K562 (cell line): ENCODE data around the gene ATXN1. TPM values are rescaled to one million over a fixed set of nuclear protein-coding genes. Genes with fewer than 3 reads are reported as not detected.

Source experiments
- ATAC-seq: fragments of 200-7000 bp; cut with Tn5 transposase; 3 replicates; pipeline ENCODE4 v1.9.1; 2020; ENCODE audit warnings: moderate library complexity
- BruUV-seq: library from RNA; stranded (reverse); fragments of 400-500 nt; replicated peaks from 2 replicates; lab custom pipeline; 2021; lab: Mats Ljungman, UMichigan
- CTCF ChIA-PET: fragments of 300-600 bp; formaldehyde crosslinking; extraction: SDS; loops from one replicate; lab custom pipeline; 2021; ENCODE audit warnings: low intra/inter-chr PET ratio; lab: Yijun Ruan, JAX
- POLR2A ChIA-PET: fragments of 300-600, 350-650 bp; sonication (Branson Sonifier 250); formaldehyde crosslinking; extraction: SDS; loops from one replicate; lab custom pipeline; 2021; ENCODE audit warnings: antibody characterized with exemption, inconsistent platforms; lab: Yijun Ruan, JAX
- DNase-seq, 4 experiments: peaks; one replicate each; pipeline versions ENCODE4 v3.0.0 to v3.0.0-alpha.2; 2011 to 2018; ENCODE audit warnings: low spot score in 3 of 4, mixed read lengths in 3 of 4; ENCODE audit errors: extremely low read depth in 1 of 4
- FAIRE-seq: peaks from 2 replicates; lab custom pipeline; 2011; peaks lifted over from hg19 to GRCh38; lab: Jason Lieb, UNC
- H2AFZ ChIP-seq: 2 replicates; pipeline ENCODE4 v1.6.0; 2011; ENCODE audit warnings: low read depth, low read length, control low read depth, inconsistent platforms
- H3K27ac ChIP-seq: fragments of 200-600 bp; 3 replicates; pipeline ENCODE4 v1.8.0; 2011; ENCODE audit warnings: low read depth, mild to moderate bottlenecking, control low read depth, inconsistent platforms, low read length, moderate library complexity, mixed read lengths; ENCODE audit errors: extremely low read depth
- H3K27me3 ChIP-seq, 2 experiments: fragments of 300-600 bp in 1 of 2; 2 replicates in 1 of 2; 3 replicates in 1 of 2; pipeline versions ENCODE4 v1.6.0 to v1.8.0; 2011; ENCODE audit warnings: inconsistent platforms in 2 of 2, low read length in 2 of 2, mild to moderate bottlenecking in 1 of 2, mixed read lengths in 1 of 2, moderate library complexity in 1 of 2; ENCODE audit not compliant: control insufficient read depth in 2 of 2, insufficient read depth in 2 of 2
- H3K36me3 ChIP-seq: fragments of 300-600 bp; 3 replicates; pipeline ENCODE4 v1.8.0; 2011; ENCODE audit warnings: mild to moderate bottlenecking, low read length, inconsistent platforms; ENCODE audit not compliant: control insufficient read depth, insufficient read depth
- H3K4me1 ChIP-seq, 2 experiments: fragments of 200-600 bp in 1 of 2; replicated peaks in 1 of 2; 2 replicates in 1 of 2; 3 replicates in 1 of 2; pipeline versions ENCODE4 v1.5.1 to v1.8.0; 2011; ENCODE audit warnings: inconsistent platforms in 2 of 2, low read length in 2 of 2, mild to moderate bottlenecking in 1 of 2, mixed read lengths in 1 of 2, moderate library complexity in 1 of 2; ENCODE audit not compliant: control insufficient read depth in 2 of 2, insufficient read depth in 2 of 2
- H3K4me2 ChIP-seq: 2 replicates; pipeline ENCODE4 v1.6.1; 2011; ENCODE audit warnings: low read length, control low read depth, inconsistent platforms, mixed read lengths; ENCODE audit not compliant: insufficient read depth
- H3K4me3 ChIP-seq: fragments of 200-600 bp; sonication (generic), shearing (Covaris generic); 2 replicates; pipeline ENCODE4 v1.5.1; 2016; ENCODE audit warnings: control low read depth, inconsistent platforms
- H3K79me2 ChIP-seq: fragments of 200-600 bp; 3 replicates; pipeline ENCODE4 v1.8.0; 2011; ENCODE audit warnings: low read length, inconsistent platforms; ENCODE audit not compliant: control insufficient read depth, insufficient read depth
- H3K9ac ChIP-seq, 2 experiments: 2 replicates each; pipeline versions ENCODE4 v1.6.0 to v1.6.1; 2011; ENCODE audit warnings: low read depth in 2 of 2, low read length in 2 of 2, control low read depth in 1 of 2, inconsistent platforms in 1 of 2, mild to moderate bottlenecking in 1 of 2, mixed read lengths in 1 of 2; ENCODE audit not compliant: insufficient read depth in 1 of 2
- H3K9me1 ChIP-seq: one replicate; pipeline ENCODE4 v1.6.0; 2011; ENCODE audit warnings: inconsistent platforms, mild to moderate bottlenecking, low read length, moderate library complexity; ENCODE audit not compliant: control insufficient read depth, insufficient read depth
- H3K9me3 ChIP-seq: replicated peaks from 2 replicates; pipeline ENCODE4 v1.5.1; 2011; ENCODE audit warnings: low read depth, low read length, inconsistent platforms; ENCODE audit not compliant: control insufficient read depth, insufficient read depth
- H4K20me1 ChIP-seq: replicated peaks from 2 replicates; pipeline ENCODE4 v1.6.1; 2011; ENCODE audit warnings: low read length, inconsistent platforms, mixed read lengths; ENCODE audit not compliant: control insufficient read depth, insufficient read depth
- BCLAF1 ChIP-seq, 2 experiments: fragments of 450-650 bp in 1 of 2; IDR thresholded peaks; 2 replicates each; pipeline ENCODE4 v1.6.1; 2011 to 2017; ENCODE audit warnings: low read depth in 2 of 2, antibody characterized with exemption in 1 of 2, borderline replicate concordance in 1 of 2, low read length in 1 of 2, mild to moderate bottlenecking in 1 of 2, mixed read lengths in 1 of 2; ENCODE audit not compliant: control insufficient read depth in 1 of 2
- DPF2 ChIP-seq: fragments of 450-650 bp; IDR thresholded peaks from 2 replicates; pipeline ENCODE4 v1.6.1; 2016
- GTF2A2 ChIP-seq: IDR thresholded peaks from 2 replicates; pipeline ENCODE4 v1.6.1; 2016; ENCODE audit warnings: mild to moderate bottlenecking, missing genetic modification characterization, missing compliant biosample characterization
- MAX ChIP-seq: sonication (generic); formaldehyde crosslinking; IDR thresholded peaks from 2 replicates; pipeline ENCODE4 v1.9.0; 2022; ENCODE audit warnings: mild to moderate bottlenecking, missing genetic modification reagents
- MEIS2 ChIP-seq: fragments of 450-650 bp; IDR thresholded peaks from 2 replicates; pipeline ENCODE4 v1.6.1; 2014; ENCODE audit warnings: mild to moderate bottlenecking; ENCODE audit not compliant: partially characterized antibody
- NEUROD1 ChIP-seq: fragments of 150-350 bp; IDR thresholded peaks from 2 replicates; pipeline ENCODE4 v1.6.1; 2014; ENCODE audit warnings: borderline replicate concordance, low read length, low read depth; ENCODE audit not compliant: partially characterized antibody
- NFIX ChIP-seq: fragments of 250-450 bp; sonication (Bioruptor Pico); IDR thresholded peaks from 2 replicates; pipeline ENCODE4 v1.4.0; 2020; ENCODE audit warnings: low read depth, mild to moderate bottlenecking, moderate library complexity
- NR4A1 ChIP-seq, 2 experiments: fragments of 250-450 bp in 1 of 2; fragments of 450-650 bp in 1 of 2; sonication (Bioruptor Pico) in 1 of 2; IDR thresholded peaks; 2 replicates each; pipeline versions ENCODE4 v1.4.0 to v1.6.1; 2016 to 2020; ENCODE audit warnings: mild to moderate bottlenecking in 2 of 2, missing compliant biosample characterization in 1 of 2, missing genetic modification characterization in 1 of 2, moderate library complexity in 1 of 2
- SMAD1 ChIP-seq: fragments of 150-350 bp; IDR thresholded peaks from 2 replicates; pipeline ENCODE4 v1.6.1; 2014; ENCODE audit warnings: low read length, low read depth; ENCODE audit not compliant: partially characterized antibody
- SUPT5H ChIP-seq: fragments of 450-650 bp; IDR thresholded peaks from 2 replicates; pipeline ENCODE4 v1.6.1; 2016
- TAF9B ChIP-seq: fragments of 450-650 bp; IDR thresholded peaks from 2 replicates; pipeline ENCODE4 v1.6.1; 2018; ENCODE audit warnings: mild to moderate bottlenecking; ENCODE audit not compliant: partially characterized antibody
- ZNF639 ChIP-seq, 2 experiments: fragments of 200-800 bp in 1 of 2; sonication (Bioruptor generic) in 1 of 2; sonication (generic) in 1 of 2; formaldehyde crosslinking in 1 of 2; IDR thresholded peaks in 1 of 2; conservative IDR thresholded peaks in 1 of 2; 2 replicates each; pipeline versions ENCODE4 v1.5.0 to v1.6.1; 2016 to 2020; ENCODE audit warnings: missing compliant biosample characterization in 1 of 2, missing genetic modification characterization in 1 of 2, missing genetic modification reagents in 1 of 2
- WGBS: fragments of 100-300 bp; shearing (Covaris generic); methylation state at CpG from one replicate; pipeline ENCODE4 v1.1.6; 2016; ENCODE audit warnings: low coverage, mixed read lengths; ENCODE audit not compliant: insufficient coverage; ENCODE audit errors: missing lambda C conversion rate; 5-methylcytosine and 5-hydroxymethylcytosine counted together
- in situ Hi-C: fragments of 300-500 bp; cut with MboI; formaldehyde crosslinking; loops from 4 replicates; pipeline ENCODE4 v1.15.0; 2018; ENCODE audit warnings: inconsistent platforms, mixed read lengths
- intact Hi-C: fragments of 100-400 bp; cut with micrococcal nuclease; formaldehyde crosslinking; loops from 2 replicates; pipeline ENCODE4 v1.14.2; 2022
- polyA plus RNA-seq, 8 experiments: library from polyadenylated mRNA; depleted of rRNA in 4 of 8; stranded (reverse) in 5 of 8; unstranded in 3 of 8; fragments of >200 nt; fragmentation: Nextera tagmentation in 2 of 8; fragmentation: Illumina TruSeq in 1 of 8; extraction: Ambion mirVana in 2 of 8; extraction: Trizol in 1 of 8; gene quantifications; 2 replicates each; pipeline versions ENCODE4 v1.2.1 to v1.2.3, GENCODE V29; 2011 to 2014; ENCODE audit warnings: inconsistent platforms in 1 of 8, missing spikeins in 1 of 8
- total RNA-seq, 7 experiments: library from RNA; depleted of rRNA in 6 of 7; stranded (reverse); fragments of >200 nt in 6 of 7; fragmentation: Illumina TruSeq in 2 of 7; extraction: Trizol in 2 of 7; gene quantifications; 2 replicates each; pipeline versions ENCODE4 v1.2.1 to v1.2.3, GENCODE V29; 2011 to 2021; ENCODE audit warnings: low replicate concordance in 1 of 7
- TF ChIP-seq, protein P1 (sequence below): sonication (generic); formaldehyde crosslinking; IDR thresholded peaks from 2 replicates; pipeline ENCODE4 v1.8.0; 2022; ENCODE audit warnings: mild to moderate bottlenecking, missing genetic modification reagents, borderline replicate concordance
- TF ChIP-seq, protein P2 (sequence below): sonication (generic); formaldehyde crosslinking; IDR thresholded peaks from 2 replicates; pipeline ENCODE4 v1.8.0; 2022; ENCODE audit warnings: mild to moderate bottlenecking, missing genetic modification reagents

The ATXN1 gene
- total and polyA plus RNA-seq, 9 of the 15 experiments (the other 6 are each of a cell fraction or from before 2014, with no cell fraction given), result under 0.01 to 1.2 (median 0.58) TPM

- ChIA-PET POLR2A (interaction anchor here (0.8 kb wide), 1 partner anchor 237 kb away, joined by 3 read pairs; no protein-coding TSS in a partner anchor), CTCF (no interaction called here)
- ATAC-seq, result no peak
- H3K4me1 ChIP-seq, result no peaks in the 10 kb centered on the region
- in situ Hi-C loops (no loop called here), intact Hi-C loops (loop anchor here (5.0 kb wide), 1 partner anchor 252 kb away; the partner anchor contains the start of gene ATXN1)
- H3K9me1 ChIP-seq, result no peaks in the 10 kb centered on the region
- no peaks in the 10 kb centered on the region for H3K9me3 ChIP-seq
- no TSS peak for BruUV-seq
- WGBS, result 4% methylated on average over 2 of the region's 2 CpGs
- no peak overlapping the region for H3K4me2 ChIP-seq
- no peaks in the 10 kb centered on the region for H3K36me3 ChIP-seq
- no peak overlapping the region for H2AFZ ChIP-seq
- FAIRE-seq, result no peak
- no peaks in the 10 kb centered on the region for H3K79me2 ChIP-seq
- H3K27ac ChIP-seq, result no peak overlapping the region
- H3K27me3 ChIP-seq, result peaks cover 7 to 8% of the 10 kb centered on the region in 2 experiments; a peak in 4 of 5 replicates
- no peak for DNase-seq
- no peak overlapping the region for H3K4me3 ChIP-seq
- H4K20me1 ChIP-seq, result no peaks in the 10 kb centered on the region
- no peak overlapping the region for H3K9ac ChIP-seq
- no peak for TF ChIP-seq MAX
- no peak for TF ChIP-seq NEUROD1
- TF ChIP-seq NR4A1 (CRISPR knock-in tag; IDR thresholded peaks at IDR 0.05), result no peak
- TF ChIP-seq NR4A1 (tag; IDR thresholded peaks at IDR 0.05), result no peak
- no peak for TF ChIP-seq ZNF639 (CRISPR knock-in tag; conservative IDR thresholded peaks at IDR 0.05 in 1 of 2, IDR thresholded peaks at IDR 0.05 in 1 of 2)
- no peak for TF ChIP-seq MEIS2
- TF ChIP-seq SMAD1, result no peak
- TF ChIP-seq SUPT5H, result no peak
- TF ChIP-seq, protein P1, sequence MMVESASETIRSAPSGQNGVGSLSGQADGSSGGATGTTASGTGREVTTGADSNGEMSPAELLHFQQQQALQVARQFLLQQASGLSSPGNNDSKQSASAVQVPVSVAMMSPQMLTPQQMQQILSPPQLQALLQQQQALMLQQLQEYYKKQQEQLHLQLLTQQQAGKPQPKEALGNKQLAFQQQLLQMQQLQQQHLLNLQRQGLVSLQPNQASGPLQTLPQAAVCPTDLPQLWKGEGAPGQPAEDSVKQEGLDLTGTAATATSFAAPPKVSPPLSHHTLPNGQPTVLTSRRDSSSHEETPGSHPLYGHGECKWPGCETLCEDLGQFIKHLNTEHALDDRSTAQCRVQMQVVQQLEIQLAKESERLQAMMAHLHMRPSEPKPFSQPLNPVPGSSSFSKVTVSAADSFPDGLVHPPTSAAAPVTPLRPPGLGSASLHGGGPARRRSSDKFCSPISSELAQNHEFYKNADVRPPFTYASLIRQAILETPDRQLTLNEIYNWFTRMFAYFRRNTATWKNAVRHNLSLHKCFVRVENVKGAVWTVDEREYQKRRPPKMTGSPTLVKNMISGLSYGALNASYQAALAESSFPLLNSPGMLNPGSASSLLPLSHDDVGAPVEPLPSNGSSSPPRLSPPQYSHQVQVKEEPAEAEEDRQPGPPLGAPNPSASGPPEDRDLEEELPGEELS (CRISPR knock-in tag), result no peak
- TF ChIP-seq DPF2, result no peak
- TF ChIP-seq BCLAF1 (IDR thresholded peaks at IDR 0.05; ENCODE audit: borderline replicate concordance in 1 of 2, control insufficient read depth in 1 of 2, low read depth in 2 of 2, low read length in 1 of 2), result no peak
- TF ChIP-seq GTF2A2 (tag), result no peak
- no peak for TF ChIP-seq NFIX (CRISPR knock-in tag)
- TF ChIP-seq TAF9B, result no peak
- TF ChIP-seq, protein P2, sequence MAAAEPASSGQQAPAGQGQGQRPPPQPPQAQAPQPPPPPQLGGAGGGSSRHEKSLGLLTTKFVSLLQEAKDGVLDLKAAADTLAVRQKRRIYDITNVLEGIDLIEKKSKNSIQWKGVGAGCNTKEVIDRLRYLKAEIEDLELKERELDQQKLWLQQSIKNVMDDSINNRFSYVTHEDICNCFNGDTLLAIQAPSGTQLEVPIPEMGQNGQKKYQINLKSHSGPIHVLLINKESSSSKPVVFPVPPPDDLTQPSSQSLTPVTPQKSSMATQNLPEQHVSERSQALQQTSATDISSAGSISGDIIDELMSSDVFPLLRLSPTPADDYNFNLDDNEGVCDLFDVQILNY (CRISPR knock-in tag), result no peak
Observed at GRCh38 chr6:16510245-16510644, 251.0 kb downstream of the ATXN1 start.
